Esophagus muscularis mucosa (tissue), 4 donors: ENCODE measurements around the gene FMO2. TPM values are rescaled to one million over a fixed set of nuclear protein-coding genes. Genes with fewer than 3 reads are reported as not detected.

Source experiments
- DNase-seq: peaks from one replicate; pipeline ENCODE4 v3.0.0-alpha.2; 2017; ENCODE audit errors: extremely low spot score
- H3K27ac ChIP-seq, 4 donors: fragments of 200-600 bp; sonication (generic); replicated peaks in 1 of 4; 1 replicate in 3 of 4; 2 replicates in 1 of 4; pipeline ENCODE4 v1.5.1; 2016 to 2019; ENCODE audit warnings: mild to moderate bottlenecking in 1 of 4
- H3K27me3 ChIP-seq, 4 donors: fragments of 200-600 bp; sonication (generic); one replicate each; pipeline versions ENCODE4 v1.5.1 to v1.6.0; 2016 to 2019
- H3K36me3 ChIP-seq, 4 donors: fragments of 200-600 bp; sonication (generic); one replicate each; pipeline ENCODE4 v1.5.1; 2016 to 2019
- H3K4me1 ChIP-seq, 4 donors: fragments of 200-600 bp; sonication (generic); one replicate each; pipeline ENCODE4 v1.5.1; 2016 to 2019
- H3K4me3 ChIP-seq, 4 donors: fragments of 200-600 bp; sonication (generic); 1 replicate in 2 of 4; 2 replicates in 2 of 4; pipeline ENCODE4 v1.5.1; 2016 to 2019; ENCODE audit warnings: mild to moderate bottlenecking in 4 of 4, moderate library complexity in 1 of 4
- H3K9me3 ChIP-seq, 4 donors: fragments of 200-600 bp; sonication (generic); 1 replicate in 3 of 4; 2 replicates in 1 of 4; pipeline ENCODE4 v1.5.1; 2016 to 2019
- CTCF ChIP-seq, 3 experiments: fragments of 200-600 bp in 2 of 3; fragments of 450-650 bp in 1 of 3; sonication (generic) in 2 of 3; IDR thresholded peaks; one replicate each; pipeline ENCODE4 v1.5.1; 2017 to 2019; ENCODE audit warnings: antibody characterized with exemption in 3 of 3, mild to moderate bottlenecking in 2 of 3, moderate library complexity in 1 of 3
- EP300 ChIP-seq: sonication (generic); formaldehyde crosslinking; IDR thresholded peaks from one replicate; pipeline ENCODE4 v1.6.1; 2017; ENCODE audit warnings: antibody characterized with exemption
- POLR2A ChIP-seq: fragments of 450-650 bp; IDR thresholded peaks from one replicate; pipeline ENCODE4 v1.6.1; 2017; ENCODE audit warnings: antibody characterized with exemption, moderate library complexity, mild to moderate bottlenecking, low read depth
- POLR2AphosphoS5 ChIP-seq, 2 donors: sonication (generic); formaldehyde crosslinking; IDR thresholded peaks; one replicate each; pipeline ENCODE4 v1.6.1; 2017; ENCODE audit warnings: antibody characterized with exemption in 2 of 2
- WGBS: methylation state at CpG from one replicate; pipeline ENCODE4 v1.1.5; 2018; 5-methylcytosine and 5-hydroxymethylcytosine counted together
- intact Hi-C: fragments of 100-400 bp; cut with DNase I; formaldehyde crosslinking; loops from one replicate; pipeline ENCODE4 v1.15.1; 2023
- total RNA-seq, 4 donors: library from RNA; depleted of rRNA; stranded (reverse); fragments of >200 nt; gene quantifications; one replicate each; pipeline versions ENCODE4 v1.1.0 to v1.2.1, GENCODE V29; 2016

The FMO2 gene
- total RNA-seq, 4 donors from 2014 or later: 41.1 to 69.4 (median 56.2) TPM

DNA sequence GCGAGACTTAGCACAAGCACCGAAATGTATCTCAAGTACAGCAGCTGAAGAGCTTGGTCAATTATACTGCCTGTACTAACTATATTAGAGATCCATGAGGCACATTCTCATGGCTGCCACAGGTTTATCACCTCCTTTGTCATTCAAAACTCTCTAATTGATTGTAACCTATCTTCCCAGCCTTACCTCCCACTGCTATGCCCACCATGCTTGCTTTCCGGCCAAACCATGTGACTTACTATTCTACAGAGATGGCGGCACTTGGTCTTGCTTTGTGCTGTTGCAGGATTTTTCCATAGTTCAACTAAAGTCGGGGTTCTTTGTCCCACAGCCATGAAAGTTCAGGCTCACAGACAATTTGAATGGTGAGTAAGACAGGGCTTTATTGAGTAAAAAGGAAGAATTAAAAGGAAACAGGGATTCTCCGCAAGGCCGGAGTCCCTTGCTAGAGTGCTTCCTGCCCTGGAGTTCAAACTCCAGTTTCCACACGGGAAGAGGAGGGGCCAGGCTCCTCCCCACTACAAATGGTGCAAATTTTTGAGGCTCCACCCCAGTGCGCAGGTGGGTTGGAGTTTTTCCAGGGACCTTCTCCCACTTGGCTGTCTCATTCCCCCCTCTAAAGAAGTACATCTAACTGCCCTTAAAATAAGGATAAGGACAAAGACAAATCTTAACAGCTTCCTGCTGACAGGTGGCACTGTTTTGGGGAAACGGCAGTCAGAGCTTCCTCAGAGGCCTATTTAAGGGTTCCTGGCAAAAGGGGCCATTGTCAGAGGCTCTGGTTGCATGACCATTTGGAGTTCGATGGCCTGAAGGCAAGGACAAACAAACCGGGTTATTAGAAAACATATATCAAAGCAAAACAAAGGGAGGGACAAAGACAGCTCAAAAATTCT, 28.7 kb downstream of the FMO2 start:
- no peak for DNase-seq
- peaks cover 0 to 6% (median 0%) of the 10 kb centered on the region in 4 donors for H3K36me3 ChIP-seq
- no peaks in the 10 kb centered on the region for H3K9me3 ChIP-seq
- H3K4me1 ChIP-seq: peaks cover 5 to 9% (median 6%) of the 10 kb centered on the region in 4 donors
- TF ChIP-seq EP300 (no peak), POLR2AphosphoS5 (IDR thresholded peaks at IDR 0.05) (no peak), CTCF (IDR thresholded peaks at IDR 0.05) (no peak), POLR2A (no peak)
- intact Hi-C loops: no loop called here
- 84% methylated on average over 10 of the region's 12 CpGs for WGBS
- no peaks in the 10 kb centered on the region for H3K27me3 ChIP-seq
- no peak overlapping the region for H3K27ac ChIP-seq
- H3K4me3 ChIP-seq: no peak overlapping the region

- H3K4me3 ChIP-seq: no peak overlapping the region
- intact Hi-C loops: no loop called here
- no peak for DNase-seq
- peaks cover 4 to 45% (median 39%) of the 10 kb centered on the region in 4 donors for H3K4me1 ChIP-seq
- H3K27me3 ChIP-seq: no peaks in the 10 kb centered on the region
- no peaks in the 10 kb centered on the region for H3K9me3 ChIP-seq
- TF ChIP-seq POLR2AphosphoS5 (IDR thresholded peaks at IDR 0.05) (no peak), EP300 (no peak), CTCF (IDR thresholded peaks at IDR 0.05) (no peak), POLR2A (no peak)
- WGBS: 88% methylated on average over 9 of the region's 9 CpGs
- H3K36me3 ChIP-seq: no peaks in the 10 kb centered on the region
- peak overlapping the region in 1 of 4 donors; percentile 52 for H3K27ac ChIP-seq
Measured at GRCh38 chr1:171217658-171218443, 32.8 kb downstream of the FMO2 start.

- TF ChIP-seq POLR2A (no peak), POLR2AphosphoS5 (IDR thresholded peaks at IDR 0.05) (no peak), EP300 (no peak), CTCF (IDR thresholded peaks at IDR 0.05) (no peak)
- WGBS: 58% methylated on average over 1 of the region's 1 CpG
- H3K36me3 ChIP-seq: no peaks in the 10 kb centered on the region
- no peaks in the 10 kb centered on the region for H3K27me3 ChIP-seq
- no peak for DNase-seq
- H3K9me3 ChIP-seq: no peaks in the 10 kb centered on the region
- H3K27ac ChIP-seq: peak overlapping the region; percentile 18 to 52 (median 34)
- peaks cover 4 to 54% (median 47%) of the 10 kb centered on the region in 4 donors for H3K4me1 ChIP-seq
- no peak overlapping the region for H3K4me3 ChIP-seq
- intact Hi-C loops: no loop called here
Measured at GRCh38 chr1:171218661-171219060, 33.6 kb downstream of the FMO2 start.

DNA sequence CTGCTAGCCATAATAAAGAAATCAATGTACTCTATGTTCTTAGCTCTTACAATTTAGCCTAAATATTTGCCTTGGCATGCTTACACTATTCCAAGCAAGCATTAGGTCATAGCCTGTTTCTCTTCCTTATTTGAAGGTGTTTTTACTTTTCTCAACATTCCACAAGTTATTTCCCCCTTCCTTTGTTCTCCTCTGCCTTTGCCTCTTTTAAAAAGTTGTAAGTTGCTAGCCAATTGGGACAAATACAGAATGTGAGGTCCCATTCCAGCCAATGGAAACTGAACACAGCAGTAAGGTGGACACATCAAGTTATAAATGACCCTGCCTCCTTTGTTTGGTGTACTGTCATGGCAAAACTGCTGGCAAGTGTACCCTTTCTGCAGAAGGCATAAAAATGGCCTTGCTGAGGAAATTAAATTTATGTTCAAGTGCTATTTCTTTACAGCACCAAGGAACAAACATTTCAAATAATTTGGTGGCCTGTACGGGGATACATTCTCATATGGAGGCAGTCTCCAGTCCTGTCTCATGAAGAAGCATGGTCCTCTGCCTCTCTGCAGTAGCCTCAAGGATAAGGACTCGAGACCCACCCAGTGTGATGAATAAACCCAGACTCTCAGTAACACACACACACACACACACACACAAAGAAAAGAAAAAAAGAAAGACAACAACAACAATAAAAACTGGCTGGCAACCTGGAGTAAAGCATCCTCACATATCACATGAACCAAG, 34.4 kb downstream of the FMO2 start:
- H3K36me3 ChIP-seq: no peaks in the 10 kb centered on the region
- no peak overlapping the region for H3K4me3 ChIP-seq
- no peak for TF ChIP-seq POLR2A
- no peak for TF ChIP-seq POLR2AphosphoS5 (IDR thresholded peaks at IDR 0.05)
- TF ChIP-seq CTCF (IDR thresholded peaks at IDR 0.05): no peak
- TF ChIP-seq EP300: no peak
- H3K27me3 ChIP-seq: no peaks in the 10 kb centered on the region
- H3K9me3 ChIP-seq: no peaks in the 10 kb centered on the region
- H3K27ac ChIP-seq: peak overlapping the region in 2 of 4 donors; percentile 47 to 52
- WGBS: 85% methylated on average over 2 of the region's 2 CpGs
- intact Hi-C loops: no loop called here
- peaks cover 4 to 62% (median 51%) of the 10 kb centered on the region in 4 donors for H3K4me1 ChIP-seq
- DNase-seq: no peak
